Thoracic aorta (tissue), 2 donors: ENCODE results near the gene TREML2. TPM values are rescaled to one million over a fixed set of nuclear protein-coding genes. Genes with fewer than 3 reads are reported as not detected.

ENCODE experiments used
- ATAC-seq: fragments of 150-250 bp; one replicate; pipeline ENCODE4 v1.8.0; 2017; ENCODE audit warnings: low read depth; ENCODE audit not compliant: insufficient number of reproducible peaks, low FRiP score
- DNase-seq: peaks from one replicate; pipeline ENCODE4 v3.0.0-alpha.2; 2020; ENCODE audit warnings: low spot score
- H3K27ac ChIP-seq, 2 donors: fragments of 200-600 bp; sonication (generic); 1 replicate in 1 of 2; 2 replicates in 1 of 2; pipeline ENCODE4 v1.5.1; 2016; ENCODE audit warnings: mild to moderate bottlenecking in 2 of 2, moderate library complexity in 2 of 2
- H3K27me3 ChIP-seq: fragments of 200-600 bp; sonication (generic); replicated peaks from 2 replicates; pipeline ENCODE4 v1.6.0; 2016; ENCODE audit warnings: mild to moderate bottlenecking; ENCODE audit not compliant: insufficient read depth
- H3K36me3 ChIP-seq: fragments of 200-600 bp; sonication (generic); one replicate; pipeline ENCODE4 v1.5.1; 2016
- H3K4me1 ChIP-seq, 2 donors: fragments of 200-600 bp; sonication (generic); 1 replicate in 1 of 2; 2 replicates in 1 of 2; pipeline versions ENCODE4 v1.5.1 to v1.6.0; 2016; ENCODE audit warnings: low read depth in 2 of 2, mild to moderate bottlenecking in 1 of 2; ENCODE audit not compliant: control insufficient read depth in 1 of 2
- H3K4me3 ChIP-seq: fragments of 200-600 bp; sonication (generic); 2 replicates; pipeline ENCODE4 v1.5.1; 2016; ENCODE audit warnings: mild to moderate bottlenecking
- H3K9me3 ChIP-seq: fragments of 200-600 bp; sonication (generic); 2 replicates; pipeline ENCODE4 v1.5.1; 2016
- CTCF ChIP-seq: fragments of 200-600 bp; sonication (generic); IDR thresholded peaks from one replicate; pipeline ENCODE4 v1.5.1; 2019; ENCODE audit warnings: antibody characterized with exemption
- total RNA-seq, 2 donors: library from RNA; depleted of rRNA; stranded (reverse); fragments of >200 nt; gene quantifications; one replicate each; pipeline versions ENCODE4 v1.1.0 to v1.2.3, GENCODE V29; 2016

The TREML2 gene
- total RNA-seq, 2 donors from 2014 or later: 0.49 TPM; not detected in 1

- Histone ChIP-seq H3K27ac (no peak overlapping the region), H3K4me3 (no peak overlapping the region), H3K27me3 (no peaks in the 10 kb centered on the region), H3K36me3 (no peaks in the 10 kb centered on the region), H3K9me3 (no peaks in the 10 kb centered on the region), H3K4me1 (no peaks in the 10 kb centered on the region)
- ATAC-seq (no peak), DNase-seq (no peak)
- TF ChIP-seq CTCF: no peak
These were observed 44.2 kb downstream of the TREML2 start for GRCh38 chr6:41156771-41157170.

GRCh38 chr6:41156001-41156400 is 44.9 kb downstream of the TREML2 start:
- DNase-seq (no peak), ATAC-seq (no peak)
- H3K9me3 ChIP-seq: no peaks in the 10 kb centered on the region
- H3K36me3 ChIP-seq: no peaks in the 10 kb centered on the region
- H3K4me3 ChIP-seq: no peak overlapping the region
- no peak for TF ChIP-seq CTCF
- no peaks in the 10 kb centered on the region for H3K4me1 ChIP-seq
- no peaks in the 10 kb centered on the region for H3K27me3 ChIP-seq
- no peak overlapping the region for H3K27ac ChIP-seq

- H3K36me3 ChIP-seq: peaks cover 2% of the 10 kb centered on the region
These were observed 45.7 kb downstream of the TREML2 start for GRCh38 chr6:41155132-41155805.

GRCh38 chr6:41153992-41154625 is 46.8 kb downstream of the TREML2 start, which contains the start of gene TREML1:
Gene TREML1, minus strand, starts transcription at chr6:41154347. Its CDS starts 59 bp downstream, at chr6:41154288.
- DNase-seq (no peak), ATAC-seq (no peak)
- TF ChIP-seq CTCF: no peak
- Histone ChIP-seq H3K9me3 (no peaks in the 10 kb centered on the region), H3K4me1 (no peaks in the 10 kb centered on the region), H3K27ac (no peak within 1 kb of the TSS), H3K27me3 (no peaks in the 10 kb centered on the region), H3K36me3 (peaks cover 3% of the 10 kb centered on the region), H3K4me3 (no peak within 1 kb of the TSS)

More at GRCh38 chr6:41155132-41155805, 45.7 kb downstream of the TREML2 start:
- H3K4me1 ChIP-seq: no peaks in the 10 kb centered on the region
- no peak overlapping the region for H3K4me3 ChIP-seq
- H3K27ac ChIP-seq: no peak overlapping the region
- DNase-seq: no peak
- ATAC-seq: no peak
- no peak for TF ChIP-seq CTCF
- H3K9me3 ChIP-seq: no peaks in the 10 kb centered on the region
- no peaks in the 10 kb centered on the region for H3K27me3 ChIP-seq

- H3K36me3 ChIP-seq: peaks cover 3% of the 10 kb centered on the region
- H3K4me3 ChIP-seq: no peak overlapping the region
- DNase-seq: no peak
- no peak for TF ChIP-seq CTCF
- H3K4me1 ChIP-seq: no peaks in the 10 kb centered on the region
- H3K9me3 ChIP-seq: no peaks in the 10 kb centered on the region
- ATAC-seq: no peak
- H3K27ac ChIP-seq: no peak overlapping the region
- H3K27me3 ChIP-seq: no peaks in the 10 kb centered on the region
These were observed 47.5 kb downstream of the TREML2 start for GRCh38 chr6:41153451-41153850.
